Head of caudate nucleus (tissue), 42 donors: ENCODE results near the gene SYNE3.

Experiments used
- DNase-seq, 42 donors: peaks; one replicate each; pipeline versions ENCODE4 v3.0.0 to v3.0.0-alpha.2; 2020 to 2021; ENCODE audit warnings: mixed read lengths in 7 of 42
- intact Hi-C: fragments of 100-400 bp; cut with DNase I; formaldehyde crosslinking; loops from one replicate; pipeline ENCODE4 v1.15.0; 2022

The SYNE3 gene

DNA sequence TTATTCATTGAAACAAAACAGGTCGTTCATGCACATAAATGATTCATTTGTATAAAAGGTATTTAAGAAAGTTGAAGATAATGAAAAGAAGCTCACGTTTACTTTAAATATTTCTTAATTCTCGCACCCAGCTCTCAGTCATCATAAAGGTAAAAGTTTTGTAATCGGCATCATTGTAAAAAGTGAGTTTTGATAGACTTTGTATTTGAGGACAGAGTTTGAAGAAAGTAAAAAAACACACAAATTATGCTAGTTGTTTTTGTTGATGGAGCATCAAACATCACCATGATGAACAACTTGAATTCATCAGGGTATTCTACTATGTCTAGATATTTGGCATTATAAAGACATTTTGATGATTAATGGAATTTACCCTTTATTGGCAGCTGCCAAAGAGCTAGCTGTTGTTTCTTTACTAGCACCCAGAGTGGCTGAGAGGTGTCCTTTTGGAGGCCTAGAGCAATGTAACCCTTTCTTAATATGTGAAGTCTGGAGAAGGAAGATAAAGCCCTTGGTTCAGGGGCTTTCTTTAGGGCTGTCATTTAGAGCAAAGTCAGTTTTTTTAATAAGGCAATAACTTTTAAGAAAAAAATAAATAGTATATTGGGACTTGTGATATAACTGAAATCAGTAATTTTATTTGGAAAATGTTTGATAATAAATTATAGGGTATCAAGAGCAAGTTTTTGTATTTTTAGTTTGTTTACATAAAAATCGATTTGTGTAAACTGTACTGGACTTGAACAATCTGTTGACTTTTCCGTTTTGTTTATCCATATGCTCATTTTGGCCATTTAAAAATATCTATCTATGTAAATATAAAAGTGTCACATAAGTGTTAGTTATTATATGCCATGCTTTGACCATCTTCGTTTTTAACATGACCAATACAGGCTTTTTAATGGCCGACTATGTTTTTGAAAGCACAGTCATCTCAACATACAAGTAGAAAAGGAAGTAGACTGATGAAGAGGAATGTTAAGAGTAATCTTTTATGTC lies 25.8 kb upstream of the SYNE3 start:
- DNase-seq: no peak
- intact Hi-C loops: no loop called here

DNA sequence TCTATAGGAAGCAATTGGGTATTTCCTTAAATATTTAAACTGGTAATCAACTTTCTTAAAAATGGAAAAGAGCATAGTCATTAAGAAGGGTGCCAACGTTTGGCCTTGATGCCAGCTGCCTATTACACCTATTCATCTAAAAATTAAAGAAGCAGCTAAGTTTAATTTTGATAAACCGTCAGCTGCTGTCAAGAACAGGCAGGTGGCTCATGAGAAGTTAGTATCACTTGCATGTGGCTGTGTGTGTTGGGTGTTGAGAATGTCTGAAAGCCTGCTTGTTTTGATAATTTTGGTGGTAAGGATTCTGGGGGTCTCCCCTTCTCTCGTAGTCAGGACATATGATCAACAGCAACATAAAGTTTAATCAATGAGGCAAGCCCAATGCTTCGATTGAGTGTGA lies 24.9 kb upstream of the SYNE3 start:
- intact Hi-C loops: no loop called here
- DNase-seq: no peak

DNA sequence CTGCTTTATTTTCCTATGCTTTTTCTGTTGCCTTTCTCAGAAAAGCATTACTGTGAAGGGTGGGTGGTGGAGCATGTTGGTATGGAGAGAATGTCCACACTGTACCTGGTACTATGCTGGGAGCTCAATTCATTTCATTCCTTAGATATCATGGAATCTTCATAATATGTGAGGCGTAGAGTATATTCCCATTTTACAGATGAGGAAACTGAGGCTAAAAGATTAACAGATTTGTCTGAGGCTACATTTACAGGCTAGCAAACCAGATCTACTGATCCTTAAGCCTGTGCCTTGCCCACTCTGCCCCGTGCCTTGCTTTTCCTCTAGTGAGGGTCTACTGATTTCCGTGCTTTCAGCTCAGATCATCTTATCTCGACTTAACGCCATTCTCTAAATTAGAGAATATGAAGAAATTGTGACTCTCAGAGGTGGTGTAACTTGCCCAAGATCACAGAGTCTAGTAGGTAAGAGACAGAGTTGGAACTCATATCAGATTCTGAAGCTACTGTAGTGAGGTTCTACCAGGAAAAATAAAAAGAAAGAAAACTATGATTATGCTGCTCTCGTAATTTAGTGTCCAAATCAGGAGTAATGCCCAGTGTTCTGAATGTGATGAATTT lies 23.9 kb upstream of the SYNE3 start:
- no peak for DNase-seq
- intact Hi-C loops: no loop called here

DNA sequence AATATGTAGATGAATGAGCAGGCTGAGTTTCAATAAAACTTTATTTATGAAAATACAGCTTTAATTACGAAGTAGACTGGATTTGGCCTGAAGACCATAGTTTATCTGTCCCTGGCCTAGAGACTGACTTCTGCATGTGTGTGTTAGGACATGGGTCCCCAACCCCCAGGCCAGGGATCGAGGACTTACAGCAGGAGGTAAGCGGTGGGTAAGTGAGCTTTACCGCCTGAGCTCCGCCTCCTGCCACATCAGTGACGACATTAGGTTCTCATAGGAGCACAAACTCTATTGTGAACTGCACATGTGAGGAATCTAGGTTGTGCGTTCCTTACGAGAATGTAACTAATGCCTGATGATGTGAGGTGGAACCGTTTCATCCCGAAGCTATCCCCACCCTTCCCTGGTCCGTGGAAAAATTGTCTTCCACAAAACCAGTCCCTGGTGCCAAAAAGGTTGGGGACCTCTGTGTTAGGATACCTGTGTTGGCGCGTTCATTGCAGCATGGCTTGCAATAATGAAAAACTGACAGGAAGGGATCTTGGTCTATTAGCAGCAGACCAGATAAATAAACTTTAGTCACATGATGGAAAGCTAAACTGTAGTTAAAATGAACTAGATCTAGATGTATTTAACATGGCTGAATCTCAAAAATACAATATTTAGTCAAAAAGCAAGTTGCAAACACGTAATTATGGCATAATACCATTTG lies 22.5 kb upstream of the SYNE3 start:
- DNase-seq: no peak
- intact Hi-C loops: no loop called here

DNA sequence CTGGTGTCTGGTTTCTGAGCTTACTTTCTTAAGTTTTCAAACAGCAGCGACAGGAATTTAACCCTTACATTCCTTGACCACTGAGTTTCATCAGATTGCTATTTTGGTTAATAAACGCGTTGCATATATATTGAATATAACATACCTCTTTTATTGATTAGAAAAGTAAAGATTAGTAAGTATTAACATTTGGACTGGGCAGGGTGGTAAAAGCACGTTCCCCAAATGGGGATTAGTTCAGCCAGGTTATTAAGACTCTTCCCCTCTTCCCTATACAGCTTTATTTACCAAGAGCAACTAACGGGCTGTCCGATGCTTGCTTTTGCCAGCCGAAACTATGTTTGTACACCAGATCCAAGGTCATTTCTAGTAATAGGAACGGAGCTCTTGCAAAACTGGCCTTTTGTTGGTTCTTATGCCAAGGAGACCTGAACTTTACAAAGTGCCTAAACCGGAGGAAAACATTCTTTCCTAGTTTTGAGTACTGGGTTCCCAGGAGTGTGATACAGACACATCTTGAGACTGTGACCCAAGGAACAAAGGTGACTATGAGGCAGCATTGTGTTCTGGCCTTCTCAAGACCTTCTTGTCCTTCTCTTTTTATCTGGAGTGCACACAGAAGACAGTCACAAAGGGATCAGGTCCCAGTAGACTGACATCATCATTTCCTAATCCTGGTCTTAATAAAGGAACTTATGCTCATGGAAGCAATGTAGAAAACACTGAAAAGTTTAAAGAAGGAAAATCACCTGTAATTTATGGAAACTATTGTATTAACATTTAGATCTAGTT lies 21.0 kb upstream of the SYNE3 start:
- intact Hi-C loops: no loop called here
- DNase-seq: no peak

DNA sequence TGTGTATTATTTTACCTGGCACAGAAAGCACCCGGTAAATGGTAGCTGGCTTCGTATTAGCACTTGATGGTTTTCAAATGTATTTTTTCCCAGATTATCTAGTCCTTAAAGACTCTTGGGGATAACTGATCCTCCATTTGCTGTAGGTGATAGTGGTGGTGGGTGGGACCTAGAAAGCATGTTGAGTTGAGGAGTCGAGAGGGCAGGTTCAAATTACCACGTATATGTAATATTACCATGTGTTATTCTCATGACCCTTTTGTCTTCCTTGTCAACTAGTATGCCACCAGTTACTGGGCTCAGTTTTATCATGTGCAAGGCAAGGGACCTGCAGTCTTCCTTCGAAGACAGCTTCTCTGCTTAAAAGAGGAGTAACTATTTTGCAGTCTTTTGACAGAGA lies 20.2 kb upstream of the SYNE3 start:
- intact Hi-C loops: no loop called here
- DNase-seq: no peak

DNA sequence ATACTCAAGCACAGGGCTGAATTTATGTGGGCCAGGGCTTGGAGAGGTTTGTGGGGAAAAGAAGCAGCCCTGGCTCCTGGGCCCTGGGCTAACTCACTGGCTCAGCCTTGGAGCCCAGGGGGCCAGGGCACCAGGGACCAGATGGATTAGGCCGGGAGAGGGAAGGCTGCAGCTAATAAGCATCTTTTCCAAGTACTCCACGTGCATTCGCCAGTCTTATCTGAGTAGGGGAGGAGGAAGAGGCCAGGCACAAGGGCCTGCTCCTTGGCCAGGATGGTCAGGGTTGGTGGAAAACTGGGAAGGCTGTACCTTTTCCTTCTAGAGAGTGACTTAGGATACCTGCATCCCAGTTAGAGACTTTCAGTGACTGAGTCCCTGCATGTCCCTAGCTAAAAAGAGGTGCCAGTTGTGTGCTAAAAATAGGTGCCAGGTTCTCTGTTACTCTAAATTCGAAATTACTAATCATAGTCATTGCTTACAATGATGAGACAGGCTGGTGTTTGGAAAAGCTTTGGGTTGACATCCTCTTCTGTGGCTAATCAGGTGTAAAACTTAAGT lies 19.7 kb upstream of the SYNE3 start:
- no peak for DNase-seq
- intact Hi-C loops: no loop called here

DNA sequence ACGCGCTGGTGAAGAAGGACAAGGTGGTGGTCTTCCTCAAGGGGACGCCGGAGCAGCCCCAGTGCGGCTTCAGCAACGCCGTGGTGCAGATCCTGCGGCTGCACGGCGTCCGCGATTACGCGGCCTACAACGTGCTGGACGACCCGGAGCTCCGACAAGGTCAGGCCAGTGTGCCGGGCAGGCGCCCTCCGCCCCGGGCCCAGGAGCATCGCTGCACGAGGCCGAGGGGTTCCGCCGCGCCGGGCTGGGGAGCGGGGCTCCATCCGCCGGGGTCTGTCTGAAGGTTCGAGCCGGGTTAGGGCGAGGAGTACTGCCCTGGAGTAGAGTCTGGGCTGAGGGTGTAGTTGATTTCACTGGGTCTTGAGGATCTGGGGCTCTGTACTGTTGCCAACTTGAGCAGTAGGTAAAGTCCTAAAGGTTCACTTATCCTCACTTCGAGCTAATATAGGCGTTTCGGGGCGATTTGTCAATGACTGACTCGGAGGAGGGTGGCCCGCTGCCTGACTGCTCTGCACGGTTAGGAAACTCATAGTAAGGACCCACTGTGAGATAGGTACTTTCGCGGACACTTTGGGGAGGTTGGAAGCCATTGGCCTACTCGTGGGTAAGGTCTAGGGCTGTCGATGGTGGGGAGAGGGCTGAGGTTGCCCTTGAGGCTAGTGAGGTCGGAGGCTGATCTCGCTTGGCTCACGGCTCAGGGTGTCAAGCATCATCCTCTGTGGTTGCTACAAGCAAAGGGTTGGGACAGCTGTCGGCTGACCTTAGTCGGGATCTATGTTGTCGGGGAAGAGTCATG lies 19.0 kb upstream of the SYNE3 start:
- intact Hi-C loops: no loop called here

DNA sequence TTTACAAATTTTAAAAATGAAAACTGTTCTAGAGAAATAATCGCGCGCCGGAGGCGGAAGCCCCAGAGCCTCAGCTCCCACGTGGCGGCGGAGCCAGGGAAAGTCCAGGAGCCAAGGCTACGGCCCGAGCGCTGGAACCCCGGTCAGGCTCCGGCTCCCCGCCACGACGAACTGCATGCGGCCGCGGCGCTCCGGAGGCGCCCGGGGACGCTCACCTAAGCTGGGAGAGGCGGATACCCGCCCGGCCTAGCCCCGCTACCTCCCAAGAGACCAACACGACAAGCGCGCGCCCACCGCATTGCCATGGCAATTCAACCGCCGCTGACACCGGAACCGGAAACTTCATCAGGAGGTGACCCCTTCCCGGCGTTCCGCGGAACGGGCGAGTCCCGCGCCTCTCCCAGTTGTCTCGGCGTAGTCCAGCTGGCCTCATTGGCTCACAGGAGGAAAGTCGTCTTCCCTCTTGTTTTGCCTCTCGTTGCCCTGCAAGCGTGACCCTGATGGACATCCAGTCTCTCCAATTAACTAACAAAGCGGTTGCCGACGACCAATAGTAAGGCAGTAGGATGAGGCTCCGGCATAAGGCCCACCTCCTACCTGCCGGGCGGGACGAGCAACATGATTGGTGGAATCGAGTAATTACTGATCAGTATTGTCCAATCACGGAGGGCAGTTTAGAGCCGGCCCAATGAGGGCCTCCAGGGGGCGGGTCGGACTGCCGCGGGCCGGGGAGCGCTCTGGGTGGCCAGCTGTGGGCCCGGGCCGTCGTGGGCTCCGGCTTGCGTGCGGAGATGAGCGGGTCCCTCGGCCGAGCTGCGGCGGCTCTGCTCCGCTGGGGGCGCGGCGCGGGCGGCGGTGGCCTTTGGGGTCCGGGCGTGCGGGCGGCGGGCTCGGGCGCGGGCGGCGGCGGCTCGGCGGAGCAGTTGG lies 18.1 kb upstream of the SYNE3 start, which contains the start of gene GLRX5:
Gene GLRX5 (plus strand): TSS at position 752 of the 927 bp plus-strand sequence. CDS start 40 bp downstream, at position 792.
- DNase-seq: peak; percentile 97 to 100 (median 99)
- intact Hi-C loops: no loop called here

More for the DNA sequence above, 19.0 kb upstream of the SYNE3 start:
- DNase-seq: peak in 3 of 42 donors; percentile 25 to 53 (median 48)

DNA sequence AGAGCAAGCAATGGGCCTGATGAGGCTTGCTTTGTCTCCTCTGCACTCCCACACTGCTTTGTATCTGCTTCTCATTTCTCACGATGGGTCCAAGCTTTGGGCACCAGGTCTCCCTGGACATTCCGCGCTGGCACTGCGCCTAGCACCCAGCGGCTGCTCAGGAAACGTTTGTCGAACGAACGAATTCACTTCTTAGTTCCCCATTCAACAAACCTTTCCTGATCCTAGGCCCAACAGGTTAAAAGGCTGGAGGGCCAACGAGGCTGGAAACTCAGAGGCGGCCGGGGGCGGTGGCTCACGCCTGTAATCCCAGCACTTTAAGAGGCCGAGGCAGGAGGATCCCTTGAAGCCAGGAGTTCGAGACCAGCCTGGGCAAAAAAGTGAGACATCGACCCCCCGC lies 17.4 kb upstream of the SYNE3 start:
- DNase-seq: peak in 1 of 42 donors; percentile 14
- intact Hi-C loops: no loop called here

DNA sequence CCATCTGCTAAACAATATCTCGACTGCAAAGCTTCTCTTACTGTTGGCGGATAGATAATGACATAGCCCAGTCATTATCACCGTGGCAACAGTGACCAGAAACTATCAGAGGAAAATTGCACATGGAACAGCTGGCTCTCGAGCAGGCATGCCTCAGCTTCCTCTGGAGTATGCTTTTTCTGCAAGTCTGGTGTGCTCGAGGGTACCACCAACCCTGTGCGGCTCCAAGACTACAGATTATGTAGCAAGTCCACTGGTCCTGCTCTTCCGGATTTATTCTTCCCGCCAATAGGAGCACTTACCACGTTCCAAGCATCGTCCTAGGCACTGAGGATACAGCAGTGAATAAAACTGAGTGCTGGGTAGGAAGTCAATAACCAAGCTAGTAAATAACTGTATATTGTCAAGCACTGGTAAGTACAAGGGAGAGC lies 17.0 kb upstream of the SYNE3 start:
- no peak for DNase-seq
- intact Hi-C loops: no loop called here

DNA sequence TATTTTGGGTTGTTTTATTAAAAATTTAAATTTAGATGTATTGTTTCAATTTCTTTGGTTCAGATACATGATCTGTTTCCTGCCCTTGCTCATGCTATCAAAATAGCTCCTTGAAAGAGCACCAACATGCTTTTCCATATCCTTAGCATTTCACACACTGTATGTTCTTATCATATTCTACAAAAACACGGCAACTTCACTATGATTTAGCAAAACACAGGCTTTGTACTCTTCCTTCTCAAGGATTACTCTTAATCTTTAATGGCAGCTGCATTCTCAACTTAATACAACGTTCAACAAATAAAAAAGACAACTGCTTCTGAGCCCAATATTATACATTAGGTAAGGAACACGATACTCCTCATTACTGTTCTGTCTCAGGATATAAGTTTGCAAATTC lies 15.5 kb upstream of the SYNE3 start:
- no peak for DNase-seq
- intact Hi-C loops: no loop called here

DNA sequence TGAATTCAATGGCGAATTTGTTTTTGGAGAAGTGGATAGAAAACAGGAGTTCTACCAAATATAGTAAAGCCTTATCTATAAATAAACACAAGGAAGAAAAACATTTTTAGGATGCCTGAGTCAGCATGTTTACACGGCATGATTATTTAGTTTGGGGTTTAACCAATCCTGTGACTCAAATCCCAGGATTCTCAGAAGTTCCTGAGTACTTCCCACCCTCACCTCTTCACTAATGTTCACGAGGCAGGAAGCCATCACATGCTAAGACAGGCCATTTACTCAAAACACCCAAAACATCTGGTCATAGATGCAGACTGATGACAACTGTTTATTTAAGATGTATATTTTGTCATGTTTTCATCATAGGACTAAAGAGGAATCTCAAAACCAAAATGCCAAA lies 15.0 kb upstream of the SYNE3 start:
- intact Hi-C loops: no loop called here
- DNase-seq: no peak

DNA sequence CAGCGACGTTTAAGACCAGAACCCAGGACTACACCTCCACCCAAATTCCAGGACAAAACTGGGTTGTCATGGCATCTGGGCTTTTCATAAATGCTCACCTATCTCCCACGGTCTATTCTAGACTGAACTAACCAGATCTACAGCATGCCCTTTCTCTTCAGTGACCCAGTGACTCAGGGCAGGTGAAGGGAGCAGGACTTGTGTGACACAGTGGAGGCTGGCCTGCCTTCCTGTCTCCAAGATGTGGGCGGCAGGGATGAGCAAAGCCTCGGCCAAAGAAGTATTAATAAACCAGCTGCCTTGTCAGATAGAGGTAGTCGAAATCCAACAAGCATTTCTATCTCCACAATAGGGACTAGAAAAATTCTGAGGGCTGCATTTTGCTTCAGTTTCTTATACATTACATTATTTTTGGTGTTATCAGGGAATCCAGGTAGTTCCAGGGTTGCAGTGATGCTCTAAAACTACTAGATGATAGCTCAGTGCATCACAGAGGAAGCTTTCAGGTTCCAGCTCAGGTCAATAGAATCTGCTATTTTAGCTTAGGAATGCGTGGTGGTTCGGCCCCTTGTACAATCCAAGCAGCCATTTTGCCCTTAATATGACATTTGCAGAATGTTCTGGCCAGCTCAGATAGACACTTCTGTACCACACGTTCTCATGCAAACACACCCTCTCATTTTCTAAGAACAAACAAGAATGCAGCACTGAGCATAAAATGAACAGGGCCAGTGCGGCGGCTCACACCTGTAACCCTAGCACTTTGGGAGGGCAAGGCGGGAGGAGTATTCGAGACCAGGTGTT lies 14.2 kb upstream of the SYNE3 start:
- peak in 2 of 42 donors; percentile 5 to 7 for DNase-seq
- intact Hi-C loops: no loop called here

DNA sequence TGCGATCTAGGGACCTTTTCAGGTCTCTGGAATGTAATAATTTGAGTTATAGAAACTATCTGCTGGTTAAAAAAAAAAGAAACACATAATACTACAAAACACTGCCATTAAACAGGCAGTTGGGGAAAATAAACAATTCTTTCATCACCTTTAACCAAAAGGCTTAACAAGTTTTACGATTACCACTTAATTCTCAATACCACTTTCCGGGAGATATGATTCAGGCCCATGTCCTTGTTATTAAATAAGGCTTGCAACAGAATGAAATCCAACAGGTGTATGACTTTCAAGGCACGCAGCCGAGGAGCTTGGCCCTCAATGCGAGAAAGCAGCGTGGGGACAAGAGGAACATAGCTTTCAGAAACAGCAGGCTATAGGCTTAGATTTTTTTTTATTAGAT lies 12.8 kb upstream of the SYNE3 start:
- DNase-seq: peak in 1 of 42 donors; percentile 5
- intact Hi-C loops: no loop called here
